ENCODE measurements around the gene NTNG1. TPM values are rescaled to one million over a fixed set of nuclear protein-coding genes. Genes with fewer than 3 reads are reported as not detected.

The NTNG1 gene
- total RNA-seq, 1 donor from 2014 or later = 3.2 TPM

DNA sequence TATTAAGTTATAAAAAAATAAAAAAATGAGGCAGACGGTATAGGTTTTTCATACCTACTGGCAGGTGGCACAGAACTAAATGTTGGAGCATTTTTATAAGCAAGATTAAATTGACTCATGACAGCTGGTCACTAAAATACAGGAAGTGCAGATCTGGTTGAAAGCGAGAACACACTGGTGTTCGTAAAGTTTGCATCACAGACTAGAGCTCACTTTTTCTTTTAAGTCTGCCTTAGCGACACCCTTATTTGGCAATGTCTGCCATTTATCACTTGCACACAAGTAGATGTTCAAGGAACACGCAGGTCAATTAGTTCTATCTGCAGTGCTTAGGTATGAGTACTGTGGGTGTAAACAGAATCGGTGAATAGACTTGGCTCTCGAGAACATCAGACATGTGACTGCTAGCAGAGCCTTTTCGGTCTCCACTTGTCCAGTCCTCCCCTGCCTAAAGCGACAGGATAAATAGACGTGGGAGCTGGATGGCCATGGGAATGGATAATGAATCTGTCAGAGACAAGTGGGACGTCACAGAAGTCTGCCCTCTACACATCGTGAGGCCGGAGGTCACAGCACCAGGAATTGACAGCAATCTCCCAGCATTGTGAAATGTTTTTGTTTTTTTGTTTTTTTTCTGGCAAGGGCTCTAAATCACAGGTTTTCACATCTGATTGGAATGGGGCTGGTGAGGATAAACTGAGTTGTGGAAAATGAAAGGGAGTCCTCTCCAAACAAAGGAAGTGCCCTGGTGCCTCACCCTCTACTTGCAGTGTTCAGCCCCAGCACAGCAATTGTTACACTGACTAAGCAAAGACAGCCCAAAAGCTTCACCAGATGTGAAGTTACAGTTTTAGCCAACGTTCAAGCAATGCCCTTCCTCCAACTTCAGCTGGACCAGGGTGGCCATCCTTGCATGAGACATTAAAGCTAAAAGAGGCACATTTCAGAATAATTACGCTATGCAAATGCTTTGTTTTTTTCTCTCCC lies 248.9 kb downstream of the NTNG1 start:
- Mint-ChIP-seq H3K9me3 (ENCODE audit: unreplicated experiment) (no peaks in the 10 kb centered on the region), H3K4me3 (ENCODE audit: unreplicated experiment) (no peak overlapping the region), H3K4me1 (ENCODE audit: unreplicated experiment) (peaks cover 2% of the 10 kb centered on the region), H3K27ac (ENCODE audit: unreplicated experiment) (no peak overlapping the region), H3K36me3 (ENCODE audit: low read depth, unreplicated experiment) (no peaks in the 10 kb centered on the region), H3K27me3 (ENCODE audit: unreplicated experiment) (no peaks in the 10 kb centered on the region)
- DNase-seq (ENCODE audit: low spot score) = no peak
- TF ChIP-seq, protein P1, sequence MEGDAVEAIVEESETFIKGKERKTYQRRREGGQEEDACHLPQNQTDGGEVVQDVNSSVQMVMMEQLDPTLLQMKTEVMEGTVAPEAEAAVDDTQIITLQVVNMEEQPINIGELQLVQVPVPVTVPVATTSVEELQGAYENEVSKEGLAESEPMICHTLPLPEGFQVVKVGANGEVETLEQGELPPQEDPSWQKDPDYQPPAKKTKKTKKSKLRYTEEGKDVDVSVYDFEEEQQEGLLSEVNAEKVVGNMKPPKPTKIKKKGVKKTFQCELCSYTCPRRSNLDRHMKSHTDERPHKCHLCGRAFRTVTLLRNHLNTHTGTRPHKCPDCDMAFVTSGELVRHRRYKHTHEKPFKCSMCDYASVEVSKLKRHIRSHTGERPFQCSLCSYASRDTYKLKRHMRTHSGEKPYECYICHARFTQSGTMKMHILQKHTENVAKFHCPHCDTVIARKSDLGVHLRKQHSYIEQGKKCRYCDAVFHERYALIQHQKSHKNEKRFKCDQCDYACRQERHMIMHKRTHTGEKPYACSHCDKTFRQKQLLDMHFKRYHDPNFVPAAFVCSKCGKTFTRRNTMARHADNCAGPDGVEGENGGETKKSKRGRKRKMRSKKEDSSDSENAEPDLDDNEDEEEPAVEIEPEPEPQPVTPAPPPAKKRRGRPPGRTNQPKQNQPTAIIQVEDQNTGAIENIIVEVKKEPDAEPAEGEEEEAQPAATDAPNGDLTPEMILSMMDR (IDR thresholded peaks at IDR 0.05; ENCODE audit: unreplicated experiment) = no peak

DNA sequence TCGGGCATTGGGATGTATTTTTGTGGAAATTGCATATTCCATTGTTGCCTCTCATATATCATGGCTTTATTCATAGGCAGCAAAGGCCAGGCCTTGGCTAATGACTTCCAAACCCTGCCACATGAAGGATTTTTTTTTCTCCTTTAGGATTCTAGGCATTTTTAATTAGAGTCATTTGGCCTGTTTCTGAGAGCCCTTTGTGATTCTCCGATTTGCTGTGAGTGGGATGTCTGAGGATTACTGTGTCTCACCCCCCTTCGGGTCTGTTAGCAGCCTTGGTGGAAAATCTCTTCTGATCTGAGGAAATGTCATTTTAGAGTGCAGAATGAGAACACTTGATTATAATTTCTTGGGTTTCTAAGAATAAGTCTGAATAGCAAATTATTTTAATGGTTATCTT lies 253.5 kb downstream of the NTNG1 start:
- no peaks in the 10 kb centered on the region for H3K36me3 Mint-ChIP-seq (ENCODE audit: low read depth, unreplicated experiment)
- TF ChIP-seq, protein P1 (IDR thresholded peaks at IDR 0.05; ENCODE audit: unreplicated experiment) = no peak
- no peak overlapping the region for H3K4me3 Mint-ChIP-seq (ENCODE audit: unreplicated experiment)
- no peaks in the 10 kb centered on the region for H3K27me3 Mint-ChIP-seq (ENCODE audit: unreplicated experiment)
- H3K4me1 Mint-ChIP-seq (ENCODE audit: unreplicated experiment) = peaks cover 2% of the 10 kb centered on the region
- no peak for DNase-seq (ENCODE audit: low spot score)
- H3K27ac Mint-ChIP-seq (ENCODE audit: unreplicated experiment) = no peak overlapping the region
- H3K9me3 Mint-ChIP-seq (ENCODE audit: unreplicated experiment) = no peaks in the 10 kb centered on the region

DNA sequence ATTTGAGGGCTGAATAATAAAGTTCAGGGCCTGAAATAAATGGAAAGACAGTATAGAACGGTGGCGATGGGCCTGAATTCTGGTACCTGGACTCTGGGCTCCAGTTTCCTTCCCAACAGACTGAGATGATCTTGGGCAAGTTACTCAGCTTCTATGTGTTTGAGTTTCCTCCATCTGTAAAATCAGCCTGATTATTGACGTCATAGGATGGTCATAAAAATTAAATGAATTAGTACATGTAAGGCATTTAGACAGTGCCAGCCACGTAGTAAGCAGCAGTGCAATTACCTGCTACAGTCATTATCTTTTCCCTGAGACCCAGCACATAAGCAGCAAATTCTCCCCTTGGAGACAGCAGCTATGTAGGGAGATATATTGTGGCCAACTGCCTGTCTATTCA lies 260.9 kb downstream of the NTNG1 start:
- no peak overlapping the region for H3K4me3 Mint-ChIP-seq (ENCODE audit: unreplicated experiment)
- DNase-seq (ENCODE audit: low spot score) = no peak
- H3K9me3 Mint-ChIP-seq (ENCODE audit: unreplicated experiment) = no peaks in the 10 kb centered on the region
- H3K27me3 Mint-ChIP-seq (ENCODE audit: unreplicated experiment) = peaks cover 1% of the 10 kb centered on the region
- no peak overlapping the region for H3K27ac Mint-ChIP-seq (ENCODE audit: unreplicated experiment)
- TF ChIP-seq, protein P1 (IDR thresholded peaks at IDR 0.05; ENCODE audit: unreplicated experiment) = no peak
- no peaks in the 10 kb centered on the region for H3K36me3 Mint-ChIP-seq (ENCODE audit: low read depth, unreplicated experiment)
- no peaks in the 10 kb centered on the region for H3K4me1 Mint-ChIP-seq (ENCODE audit: unreplicated experiment)

DNA sequence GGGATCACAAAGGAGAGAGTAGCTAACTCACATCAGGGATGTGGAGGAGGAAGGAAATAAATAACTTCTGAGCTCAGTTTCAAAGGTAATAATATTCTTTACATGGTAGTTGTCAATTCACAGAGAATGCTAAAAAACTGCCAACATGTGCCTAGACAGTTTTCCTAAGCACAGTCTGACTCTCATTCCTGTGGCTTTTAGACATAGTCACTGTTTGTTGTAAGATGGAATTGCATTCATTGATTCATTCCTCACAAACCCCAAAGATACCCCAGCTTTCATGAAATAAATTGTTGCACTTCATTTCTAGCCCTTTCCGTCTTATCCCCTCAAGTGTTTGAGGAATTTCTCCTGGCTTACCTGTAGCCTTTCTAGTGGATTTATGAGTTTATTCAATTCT lies 263.9 kb downstream of the NTNG1 start:
- Mint-ChIP-seq H3K9me3 (ENCODE audit: unreplicated experiment) (no peaks in the 10 kb centered on the region), H3K4me3 (ENCODE audit: unreplicated experiment) (no peak overlapping the region)
- TF ChIP-seq, protein P1 (IDR thresholded peaks at IDR 0.05; ENCODE audit: unreplicated experiment) = no peak

DNA sequence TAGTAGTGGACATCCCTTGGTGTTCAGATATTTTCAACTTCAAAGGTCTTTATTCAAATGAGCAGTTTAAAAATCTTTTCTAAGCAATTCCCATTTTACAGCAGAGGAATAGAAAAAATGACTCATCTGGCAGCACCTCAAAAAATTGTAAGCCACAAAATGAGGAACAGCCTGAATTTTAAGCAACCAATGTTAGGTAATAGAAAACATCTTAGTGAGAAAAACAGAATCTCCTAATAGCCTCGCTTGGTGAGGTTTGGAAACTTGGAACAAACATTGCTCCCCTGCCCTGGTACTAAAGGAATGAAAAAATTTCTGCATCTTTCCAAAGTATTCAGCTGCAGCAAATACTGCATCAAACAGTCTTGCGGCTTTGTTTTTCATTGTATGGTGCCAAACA lies 264.4 kb downstream of the NTNG1 start:
- Mint-ChIP-seq H3K27me3 (ENCODE audit: unreplicated experiment) (peaks cover 4% of the 10 kb centered on the region), H3K9me3 (ENCODE audit: unreplicated experiment) (no peaks in the 10 kb centered on the region), H3K27ac (ENCODE audit: unreplicated experiment) (no peak overlapping the region), H3K4me1 (ENCODE audit: unreplicated experiment) (peaks cover 10% of the 10 kb centered on the region), H3K36me3 (ENCODE audit: low read depth, unreplicated experiment) (no peaks in the 10 kb centered on the region), H3K4me3 (ENCODE audit: unreplicated experiment) (no peak overlapping the region)
- TF ChIP-seq, protein P1 (IDR thresholded peaks at IDR 0.05; ENCODE audit: unreplicated experiment) = no peak
- DNase-seq (ENCODE audit: low spot score) = no peak

More for the DNA sequence above, 263.9 kb downstream of the NTNG1 start:
- Mint-ChIP-seq H3K27ac (ENCODE audit: unreplicated experiment) (no peak overlapping the region), H3K36me3 (ENCODE audit: low read depth, unreplicated experiment) (no peaks in the 10 kb centered on the region), H3K4me1 (ENCODE audit: unreplicated experiment) (peaks cover 8% of the 10 kb centered on the region), H3K27me3 (ENCODE audit: unreplicated experiment) (peaks cover 4% of the 10 kb centered on the region)
- DNase-seq (ENCODE audit: low spot score) = no peak
